ENCODE measurements around the gene DCHS2.

DCHS2 gene

GRCh38 chr4:154421618-154422017, 70.0 kb downstream of the DCHS2 start:
- H3K9ac ChIP-seq (ENCODE audit: low read length): no peak overlapping the region
- H3K4ac ChIP-seq (ENCODE audit: low read depth in 1 of 2, low read length in 2 of 2): no peak overlapping the region
- no peaks in the 10 kb centered on the region for H3K36me3 ChIP-seq (ENCODE audit: control insufficient read depth in 1 of 2, insufficient read depth in 2 of 2, low read depth in 1 of 2, low read length in 2 of 2)
- H2AFZ ChIP-seq (ENCODE audit: low read depth, low read length): no peak overlapping the region
- H2BK5ac ChIP-seq (ENCODE audit: low read depth, low read length, poor library complexity, severe bottlenecking): no peak overlapping the region
- no peaks in the 10 kb centered on the region for H3K9me3 ChIP-seq (ENCODE audit: control insufficient read depth, low read length)
- no peak overlapping the region for H4K91ac ChIP-seq (ENCODE audit: low read length)
- peaks cover 15 to 22% of the 10 kb centered on the region in 2 experiments for H3K27me3 ChIP-seq (ENCODE audit: control insufficient read depth in 1 of 2, insufficient read depth in 1 of 2, low read length in 2 of 2)
- H3K4me2 ChIP-seq (ENCODE audit: low read length, poor library complexity, severe bottlenecking): no peak overlapping the region
- H2BK120ac ChIP-seq (ENCODE audit: low read depth, low read length): no peak overlapping the region
- no peaks in the 10 kb centered on the region for H3K79me1 ChIP-seq (replicated peaks; ENCODE audit: low read length, poor library complexity, severe bottlenecking)
- H2BK12ac ChIP-seq (ENCODE audit: low read length in 2 of 2): no peak overlapping the region
- H3K14ac ChIP-seq (ENCODE audit: low read length in 2 of 2): no peak overlapping the region
- no peak overlapping the region for H3K27ac ChIP-seq (ENCODE audit: low read length, poor library complexity, severe bottlenecking)
- no peak overlapping the region for H2AK5ac ChIP-seq (ENCODE audit: low read length, severe bottlenecking)
- DNase-seq: no peak
- H4K8ac ChIP-seq (ENCODE audit: low read length): no peak overlapping the region
- no peaks in the 10 kb centered on the region for H3K4me1 ChIP-seq (ENCODE audit: control insufficient read depth, insufficient read depth, low read depth, low read length)
- H3K4me3 ChIP-seq (ENCODE audit: insufficient read depth in 1 of 2, low read depth in 1 of 2, low read length in 2 of 2): no peak overlapping the region
- 75% methylated on average over 6 of the region's 6 CpGs for WGBS
- H3K18ac ChIP-seq (ENCODE audit: low read depth in 1 of 2, low read length in 2 of 2): no peak overlapping the region
- no peak overlapping the region for H3K23ac ChIP-seq (ENCODE audit: low read length in 2 of 2)
- no peak overlapping the region for H2BK15ac ChIP-seq (ENCODE audit: low read depth, poor library complexity, severe bottlenecking)

GRCh38 chr4:154417373-154417673, 74.3 kb downstream of the DCHS2 start:
- H3K4me2 ChIP-seq (ENCODE audit: low read length, poor library complexity, severe bottlenecking): peak overlapping the region; percentile 95

GRCh38 chr4:154416190-154416547, 75.4 kb downstream of the DCHS2 start:
- H2AK5ac ChIP-seq (ENCODE audit: low read length, severe bottlenecking): no peak overlapping the region
- peak overlapping the region in 1 of 2 experiments; percentile 69 for H3K18ac ChIP-seq (ENCODE audit: low read depth in 1 of 2, low read length in 2 of 2)
- H3K27ac ChIP-seq (ENCODE audit: low read length, poor library complexity, severe bottlenecking): no peak overlapping the region
- no peaks in the 10 kb centered on the region for H3K79me1 ChIP-seq (replicated peaks; ENCODE audit: low read length, poor library complexity, severe bottlenecking)
- H3K27me3 ChIP-seq (ENCODE audit: control insufficient read depth in 1 of 2, insufficient read depth in 1 of 2, low read length in 2 of 2): peaks cover 0 to 3% of the 10 kb centered on the region in 2 experiments
- H3K36me3 ChIP-seq (ENCODE audit: control insufficient read depth in 1 of 2, insufficient read depth in 2 of 2, low read depth in 1 of 2, low read length in 2 of 2): no peaks in the 10 kb centered on the region
- 4% methylated on average over 10 of the region's 10 CpGs for WGBS
- no peak overlapping the region for H3K23ac ChIP-seq (ENCODE audit: low read length in 2 of 2)
- H2BK120ac ChIP-seq (ENCODE audit: low read depth, low read length): no peak overlapping the region
- peaks cover 2% of the 10 kb centered on the region for H3K4me1 ChIP-seq (ENCODE audit: control insufficient read depth, insufficient read depth, low read depth, low read length)
- H3K9ac ChIP-seq (ENCODE audit: low read length): peak overlapping the region; percentile 80
- no peak overlapping the region for H4K8ac ChIP-seq (ENCODE audit: low read length)
- no peak overlapping the region for H4K91ac ChIP-seq (ENCODE audit: low read length)
- peak; percentile 30 for DNase-seq
- H3K9me3 ChIP-seq (ENCODE audit: control insufficient read depth, low read length): no peaks in the 10 kb centered on the region
- H3K14ac ChIP-seq (ENCODE audit: low read length in 2 of 2): no peak overlapping the region
- no peak overlapping the region for H3K4ac ChIP-seq (ENCODE audit: low read depth in 1 of 2, low read length in 2 of 2)
- no peak overlapping the region for H2BK15ac ChIP-seq (ENCODE audit: low read depth, poor library complexity, severe bottlenecking)
- peak overlapping the region; percentile 8 to 80 for H3K4me3 ChIP-seq (ENCODE audit: insufficient read depth in 1 of 2, low read depth in 1 of 2, low read length in 2 of 2)
- H2BK5ac ChIP-seq (ENCODE audit: low read depth, low read length, poor library complexity, severe bottlenecking): no peak overlapping the region
- peak overlapping the region; percentile 54 for H2AFZ ChIP-seq (ENCODE audit: low read depth, low read length)
- peak overlapping the region; percentile 95 for H3K4me2 ChIP-seq (ENCODE audit: low read length, poor library complexity, severe bottlenecking)
- H2BK12ac ChIP-seq (ENCODE audit: low read length in 2 of 2): no peak overlapping the region

More at GRCh38 chr4:154417373-154417673, 74.3 kb downstream of the DCHS2 start:
- peak overlapping the region; percentile 80 for H3K9ac ChIP-seq (ENCODE audit: low read length)
- no peak overlapping the region for H2AK5ac ChIP-seq (ENCODE audit: low read length, severe bottlenecking)
- no CpG with 5 or more reads among the region's 2 CpGs for WGBS
- no peak overlapping the region for H3K18ac ChIP-seq (ENCODE audit: low read depth in 1 of 2, low read length in 2 of 2)
- no peak overlapping the region for H3K23ac ChIP-seq (ENCODE audit: low read length in 2 of 2)
- H3K4ac ChIP-seq (ENCODE audit: low read depth in 1 of 2, low read length in 2 of 2): no peak overlapping the region
- H4K8ac ChIP-seq (ENCODE audit: low read length): no peak overlapping the region
- H3K9me3 ChIP-seq (ENCODE audit: control insufficient read depth, low read length): no peaks in the 10 kb centered on the region
- H2BK120ac ChIP-seq (ENCODE audit: low read depth, low read length): no peak overlapping the region
- H2BK15ac ChIP-seq (ENCODE audit: low read depth, poor library complexity, severe bottlenecking): no peak overlapping the region
- no peak for DNase-seq
- no peak overlapping the region for H2BK5ac ChIP-seq (ENCODE audit: low read depth, low read length, poor library complexity, severe bottlenecking)
- peaks cover 2% of the 10 kb centered on the region for H3K4me1 ChIP-seq (ENCODE audit: control insufficient read depth, insufficient read depth, low read depth, low read length)
- peaks cover 0 to 3% of the 10 kb centered on the region in 2 experiments for H3K27me3 ChIP-seq (ENCODE audit: control insufficient read depth in 1 of 2, insufficient read depth in 1 of 2, low read length in 2 of 2)
- no peak overlapping the region for H3K27ac ChIP-seq (ENCODE audit: low read length, poor library complexity, severe bottlenecking)
- H2BK12ac ChIP-seq (ENCODE audit: low read length in 2 of 2): no peak overlapping the region
- no peak overlapping the region for H4K91ac ChIP-seq (ENCODE audit: low read length)
- no peak overlapping the region for H3K14ac ChIP-seq (ENCODE audit: low read length in 2 of 2)
- no peak overlapping the region for H2AFZ ChIP-seq (ENCODE audit: low read depth, low read length)
- H3K79me1 ChIP-seq (replicated peaks; ENCODE audit: low read length, poor library complexity, severe bottlenecking): no peaks in the 10 kb centered on the region
- H3K4me3 ChIP-seq (ENCODE audit: insufficient read depth in 1 of 2, low read depth in 1 of 2, low read length in 2 of 2): peak overlapping the region in 1 of 2 experiments; percentile 80
- no peaks in the 10 kb centered on the region for H3K36me3 ChIP-seq (ENCODE audit: control insufficient read depth in 1 of 2, insufficient read depth in 2 of 2, low read depth in 1 of 2, low read length in 2 of 2)

GRCh38 chr4:154415313-154415712, 76.3 kb downstream of the DCHS2 start:
- Histone ChIP-seq H4K91ac (ENCODE audit: low read length) (no peak overlapping the region), H3K23ac (ENCODE audit: low read length in 2 of 2) (no peak overlapping the region), H2BK120ac (ENCODE audit: low read depth, low read length) (no peak overlapping the region), H3K4ac (ENCODE audit: low read depth in 1 of 2, low read length in 2 of 2) (no peak overlapping the region), H3K4me1 (ENCODE audit: control insufficient read depth, insufficient read depth, low read depth, low read length) (peaks cover 2% of the 10 kb centered on the region), H3K9ac (ENCODE audit: low read length) (no peak overlapping the region), H2BK5ac (ENCODE audit: low read depth, low read length, poor library complexity, severe bottlenecking) (no peak overlapping the region), H3K18ac (ENCODE audit: low read depth in 1 of 2, low read length in 2 of 2) (no peak overlapping the region), H3K79me1 (replicated peaks; ENCODE audit: low read length, poor library complexity, severe bottlenecking) (no peaks in the 10 kb centered on the region), H2AK5ac (ENCODE audit: low read length, severe bottlenecking) (no peak overlapping the region), H2AFZ (ENCODE audit: low read depth, low read length) (no peak overlapping the region), H2BK12ac (ENCODE audit: low read length in 2 of 2) (no peak overlapping the region), H2BK15ac (ENCODE audit: low read depth, poor library complexity, severe bottlenecking) (no peak overlapping the region), H3K4me3 (ENCODE audit: insufficient read depth in 1 of 2, low read depth in 1 of 2, low read length in 2 of 2) (no peak overlapping the region), H3K9me3 (ENCODE audit: control insufficient read depth, low read length) (no peaks in the 10 kb centered on the region), H3K14ac (ENCODE audit: low read length in 2 of 2) (no peak overlapping the region), H4K8ac (ENCODE audit: low read length) (no peak overlapping the region), H3K27me3 (ENCODE audit: control insufficient read depth in 1 of 2, insufficient read depth in 1 of 2, low read length in 2 of 2) (peaks cover 0 to 3% of the 10 kb centered on the region in 2 experiments), H3K36me3 (ENCODE audit: control insufficient read depth in 1 of 2, insufficient read depth in 2 of 2, low read depth in 1 of 2, low read length in 2 of 2) (no peaks in the 10 kb centered on the region), H3K27ac (ENCODE audit: low read length, poor library complexity, severe bottlenecking) (no peak overlapping the region), H3K4me2 (ENCODE audit: low read length, poor library complexity, severe bottlenecking) (no peak overlapping the region)
- WGBS: 92% methylated on average over 4 of the region's 4 CpGs
- DNase-seq: no peak

Measured in mesenchymal stem cell (in vitro differentiated cells and primary cell).